8988T (cell line): ENCODE measurements around the gene MOGAT1.
"Not testable (repeated sequence)": the region's sequence is repeated elsewhere in the genome, so short reads cannot be mapped to it uniquely, and the experiment has no call there.

Experiments used
- DNase-seq: peaks from one replicate; pipeline ENCODE4 v3.0.0; 2011

MOGAT1 gene

GRCh38 chr2:222711315-222711940, 40.0 kb downstream of the MOGAT1 start:
- DNase-seq = no peak

GRCh38 chr2:222713002-222713401, 41.5 kb downstream of the MOGAT1 start:
- DNase-seq = no peak

DNA sequence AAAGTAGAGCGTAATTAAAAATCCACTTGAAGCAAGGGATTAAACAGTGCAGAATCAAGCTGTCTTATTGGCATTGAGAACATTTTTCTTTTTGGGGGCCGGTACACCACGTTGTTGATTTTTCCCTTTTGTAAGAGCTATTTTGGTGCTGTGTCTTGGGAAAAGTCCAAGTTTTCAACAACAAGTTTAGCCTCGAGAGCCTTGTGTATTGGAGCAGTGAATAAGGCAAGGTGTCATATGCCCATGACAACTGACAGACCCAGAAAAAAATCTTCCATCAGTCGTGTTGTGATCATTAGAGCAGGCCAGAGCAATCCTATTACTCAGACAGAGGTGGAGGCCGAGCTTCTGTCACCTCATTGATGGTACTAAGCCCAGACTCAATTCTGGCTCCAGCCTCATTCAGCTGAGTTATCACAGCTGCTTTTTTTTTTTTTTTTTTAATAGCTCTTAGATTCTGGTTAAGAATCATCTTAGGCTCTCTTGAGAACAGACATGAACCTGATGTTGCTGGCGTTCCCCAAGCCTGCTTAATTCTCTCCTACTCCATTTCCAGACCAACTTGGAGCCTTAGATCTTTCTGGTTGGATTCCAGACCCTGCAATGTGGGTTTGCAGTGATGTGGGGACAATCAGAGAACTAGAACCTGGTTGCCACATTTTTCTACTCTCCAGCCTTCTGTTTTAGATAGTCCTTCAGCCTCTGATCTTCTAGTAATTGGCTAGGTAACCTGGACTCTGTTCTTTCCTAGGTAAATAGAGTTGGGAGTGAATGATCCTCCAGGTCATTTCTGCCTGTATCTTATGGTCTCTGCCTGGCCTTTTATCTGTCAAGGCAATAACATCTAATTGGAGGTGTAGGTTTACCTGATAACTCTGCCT, 43.1 kb downstream of the MOGAT1 start:
- no peak for DNase-seq

- DNase-seq = no peak
Measured at GRCh38 chr2:222715742-222716141, 44.3 kb downstream of the MOGAT1 start.

DNA sequence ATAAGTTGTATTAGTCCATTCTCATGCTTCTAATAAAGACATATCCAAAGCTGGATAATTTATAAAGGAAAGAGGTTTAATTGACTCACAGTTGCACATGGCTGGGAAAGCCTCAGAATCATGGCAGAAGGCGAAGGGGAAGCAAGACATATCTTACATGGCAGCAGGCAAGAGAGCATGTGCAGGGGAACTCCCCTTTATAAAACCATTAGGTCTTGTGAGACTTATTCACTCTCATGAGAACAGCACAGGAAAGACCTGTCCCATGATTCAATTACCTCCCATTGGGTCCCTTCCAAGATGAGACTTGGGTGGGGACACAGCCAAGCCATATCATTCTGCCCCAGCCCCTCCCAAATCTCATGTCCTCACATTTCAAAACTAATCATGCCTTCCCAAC, 48.3 kb downstream of the MOGAT1 start:
- not testable (repeated sequence) for DNase-seq

DNA sequence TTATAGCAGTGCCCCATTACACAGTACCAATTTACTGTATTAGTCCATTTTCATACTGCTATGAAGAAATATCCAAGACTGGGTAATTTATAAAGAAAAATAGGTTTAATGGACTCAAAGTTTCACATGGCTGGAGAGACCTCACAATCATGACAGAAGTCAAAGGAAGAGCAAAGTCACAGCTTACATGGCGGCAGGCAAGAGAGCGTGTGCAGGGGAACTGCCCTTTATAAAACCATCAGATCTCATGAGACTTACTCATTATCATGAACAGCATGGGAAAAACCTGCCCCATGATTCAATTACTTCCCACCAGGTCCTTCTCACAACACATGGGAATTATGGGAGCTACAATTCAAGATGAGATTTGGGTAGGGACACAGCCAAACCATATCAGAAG, 50.1 kb downstream of the MOGAT1 start:
- not testable (repeated sequence) for DNase-seq

- DNase-seq = no peak
Measured at GRCh38 chr2:222722327-222722946, 51.0 kb downstream of the MOGAT1 start.

DNA sequence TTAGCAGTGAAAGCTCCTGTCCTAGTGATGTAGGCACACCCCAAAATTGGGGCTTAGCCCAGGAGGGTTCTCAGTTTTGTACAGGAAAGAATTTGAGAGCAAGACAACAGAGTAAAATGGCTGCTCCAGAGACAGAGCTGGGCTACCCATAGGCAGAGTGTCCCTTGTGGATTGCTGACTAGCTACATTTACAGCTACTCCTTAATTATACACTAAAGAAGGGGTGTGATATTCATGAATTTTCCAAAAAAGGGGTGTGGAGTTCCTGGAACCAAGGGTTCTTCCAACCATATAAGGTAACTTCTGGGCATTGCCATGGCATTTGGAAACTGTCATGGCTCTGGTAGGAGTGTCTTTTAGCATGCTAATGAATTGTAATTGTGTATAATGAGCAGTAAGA, 52.8 kb downstream of the MOGAT1 start:
- DNase-seq = no peak

DNA sequence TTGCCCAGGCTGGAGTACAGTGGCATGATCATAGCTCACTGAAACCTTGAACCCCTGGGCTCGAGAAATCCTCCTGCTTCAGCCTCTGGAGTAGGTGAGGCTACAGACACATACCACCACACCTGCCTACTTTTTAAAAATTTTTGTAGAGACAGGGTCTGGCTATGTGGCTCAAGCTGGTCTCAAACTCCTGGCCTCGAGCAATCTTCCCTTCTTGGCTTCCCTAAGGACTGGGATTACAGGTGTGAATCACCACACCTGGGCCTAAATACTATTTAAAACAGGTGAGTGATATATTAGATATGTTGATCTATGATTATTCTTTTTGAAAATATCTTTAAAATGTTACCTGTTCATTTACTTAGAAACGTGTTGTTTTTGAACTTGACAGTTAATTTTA, 57.2 kb downstream of the MOGAT1 start:
- DNase-seq = no peak

GRCh38 chr2:222730366-222730999, 59.0 kb downstream of the MOGAT1 start:
- no peak for DNase-seq

- no peak for DNase-seq
Measured at GRCh38 chr2:222731201-222731621, 59.8 kb downstream of the MOGAT1 start.

- no peak for DNase-seq
Measured at GRCh38 chr2:222732489-222733178, 61.2 kb downstream of the MOGAT1 start.

GRCh38 chr2:222733470-222733845, 62.0 kb downstream of the MOGAT1 start:
- DNase-seq = no peak

DNA sequence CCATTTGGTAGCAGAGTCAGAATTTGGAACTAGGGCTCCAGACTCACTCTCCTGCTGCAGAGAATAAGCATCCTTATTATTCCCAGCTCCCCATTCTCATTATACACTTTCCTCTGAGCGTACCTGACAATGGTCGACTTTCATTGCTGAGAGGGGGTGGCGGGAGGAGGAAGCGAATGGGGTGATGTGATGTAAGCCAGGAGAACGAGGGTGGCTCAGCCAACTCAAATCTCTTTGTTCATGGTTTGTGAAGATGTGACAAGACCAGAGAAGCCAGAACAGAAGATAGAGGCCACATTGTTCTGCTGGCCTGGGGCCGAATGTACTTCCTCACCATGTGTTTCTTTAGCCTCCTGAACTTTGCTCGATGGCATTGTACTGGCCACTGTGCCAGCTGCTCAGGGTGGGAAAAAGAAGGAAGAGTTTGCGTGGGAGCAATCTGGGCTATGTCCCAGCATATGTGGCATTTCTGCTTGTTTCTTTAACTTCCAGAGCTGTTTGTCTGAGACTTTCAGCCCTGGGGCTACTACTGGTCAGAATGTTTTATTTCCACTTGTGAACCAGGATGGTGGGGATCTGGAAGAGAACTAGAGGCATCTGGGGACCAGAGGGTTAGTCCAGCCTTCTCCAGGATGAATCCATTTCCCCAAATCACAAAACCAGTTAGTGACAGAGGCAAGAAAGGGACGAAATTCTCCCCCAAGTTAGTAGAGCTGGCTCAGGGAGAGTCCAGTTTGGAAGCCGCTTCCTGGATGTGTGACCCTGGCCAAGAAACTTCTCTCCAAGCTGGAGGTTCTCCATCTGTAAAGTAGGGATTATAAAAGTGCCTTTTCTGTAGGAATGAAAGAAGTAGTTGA, 62.6 kb downstream of the MOGAT1 start:
- no peak for DNase-seq

GRCh38 chr2:222734703-222735014, 63.2 kb downstream of the MOGAT1 start:
- DNase-seq = no peak

- DNase-seq = no peak
Measured at GRCh38 chr2:222736301-222736700, 64.8 kb downstream of the MOGAT1 start.

DNA sequence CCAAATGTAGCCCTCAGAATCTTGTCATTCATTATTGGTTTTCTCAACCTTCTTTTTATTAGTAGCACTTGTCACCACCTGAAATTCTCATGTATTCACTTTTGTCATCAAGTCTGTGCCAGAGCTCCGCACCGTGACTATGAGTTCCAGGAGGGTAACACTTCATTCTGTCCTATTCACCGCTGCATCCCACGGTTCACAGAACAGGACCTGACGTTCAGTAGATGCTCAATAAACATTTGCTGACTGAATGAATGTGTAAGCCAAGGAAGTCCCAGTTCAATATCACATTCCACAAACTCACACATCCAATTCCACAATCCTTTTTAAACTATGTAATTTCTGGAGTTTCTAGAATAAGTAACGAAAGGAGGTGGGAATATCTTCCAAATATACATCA, 65.5 kb downstream of the MOGAT1 start:
- DNase-seq = no peak

GRCh38 chr2:222738312-222738711, 66.9 kb downstream of the MOGAT1 start:
- no peak for DNase-seq

GRCh38 chr2:222738809-222739208, 67.4 kb downstream of the MOGAT1 start:
- no peak for DNase-seq

- DNase-seq = no peak
Measured at GRCh38 chr2:222739939-222740338, 68.5 kb downstream of the MOGAT1 start.

GRCh38 chr2:222743251-222743812, 71.9 kb downstream of the MOGAT1 start:
- DNase-seq = no peak
